Loucy (cell line): ENCODE results near the gene INSRR.

ENCODE experiments used
- H2AFZ ChIP-seq: fragments of 200-600 bp; sonication (generic); 2 replicates; pipeline ENCODE4 v1.6.0; 2016; ENCODE audit warnings: antibody characterized with exemption, mild to moderate bottlenecking, low read length, moderate library complexity
- H3F3A ChIP-seq: fragments of 200-600 bp; 2 replicates; pipeline ENCODE4 v1.6.0; 2016; ENCODE audit warnings: antibody characterized with exemption, low read depth, mild to moderate bottlenecking
- H3K27me3 ChIP-seq: fragments of 200-600 bp; sonication (generic); 2 replicates; pipeline ENCODE4 v1.6.1; 2014; ENCODE audit warnings: low read length, mild to moderate bottlenecking; ENCODE audit not compliant: insufficient read depth, poor library complexity, severe bottlenecking
- H3K36me3 ChIP-seq: fragments of 200-600 bp; sonication (generic); 2 replicates; pipeline ENCODE4 v1.6.1; 2016; ENCODE audit warnings: low read length; ENCODE audit not compliant: insufficient read depth
- H3K4me1 ChIP-seq: fragments of 200-600 bp; sonication (generic); 2 replicates; pipeline ENCODE4 v1.5.1; 2014; ENCODE audit warnings: low read length, mild to moderate bottlenecking; ENCODE audit not compliant: insufficient read depth, poor library complexity, severe bottlenecking
- H3K4me2 ChIP-seq: fragments of 200-600 bp; sonication (generic); 2 replicates; pipeline ENCODE4 v1.6.0; 2014; ENCODE audit warnings: antibody characterized with exemption, low read length, low read depth, mild to moderate bottlenecking; ENCODE audit not compliant: poor library complexity, severe bottlenecking
- H3K4me3 ChIP-seq: fragments of 200-600 bp; sonication (generic); 2 replicates; pipeline ENCODE4 v1.5.1; 2014; ENCODE audit warnings: low read length, mild to moderate bottlenecking, mixed read lengths; ENCODE audit not compliant: poor library complexity, severe bottlenecking
- H3K79me2 ChIP-seq: fragments of 200-600 bp; sonication (generic); 2 replicates; pipeline ENCODE4 v1.6.1; 2014; ENCODE audit warnings: low read length; ENCODE audit not compliant: insufficient read depth
- H3K9ac ChIP-seq: fragments of 200-600 bp; sonication (generic); 2 replicates; pipeline ENCODE4 v1.6.0; 2014; ENCODE audit warnings: mild to moderate bottlenecking, low read depth, low read length, moderate library complexity; ENCODE audit not compliant: poor library complexity, severe bottlenecking
- H3K9me2 ChIP-seq: fragments of 200-600 bp; sonication (generic); replicated peaks from 2 replicates; pipeline ENCODE4 v1.6.1; 2016; ENCODE audit warnings: low read depth, low read length, mixed read lengths
- H3K9me3 ChIP-seq: fragments of 200-600 bp; sonication (generic); 2 replicates; pipeline ENCODE4 v1.6.1; 2014; ENCODE audit warnings: mild to moderate bottlenecking, antibody characterized with exemption, low read length, low read depth; ENCODE audit not compliant: insufficient read depth
- H4K20me1 ChIP-seq: fragments of 200-600 bp; sonication (generic); 2 replicates; pipeline ENCODE4 v1.6.0; 2014; ENCODE audit warnings: antibody characterized with exemption, low read length, mild to moderate bottlenecking; ENCODE audit not compliant: insufficient read depth, poor library complexity, severe bottlenecking
- EZH2phosphoT487 ChIP-seq: fragments of 200-600 bp; IDR thresholded peaks from 2 replicates; pipeline ENCODE4 v1.6.1; 2018; ENCODE audit warnings: antibody characterized with exemption, mild to moderate bottlenecking, moderate library complexity, borderline replicate concordance
- TF ChIP-seq, protein P1 (sequence below): fragments of 200-600 bp; sonication (generic); conservative IDR thresholded peaks from 2 replicates; pipeline ENCODE4 v1.5.1; 2014; ENCODE audit warnings: mild to moderate bottlenecking, antibody characterized with exemption, low read length

The INSRR gene

DNA sequence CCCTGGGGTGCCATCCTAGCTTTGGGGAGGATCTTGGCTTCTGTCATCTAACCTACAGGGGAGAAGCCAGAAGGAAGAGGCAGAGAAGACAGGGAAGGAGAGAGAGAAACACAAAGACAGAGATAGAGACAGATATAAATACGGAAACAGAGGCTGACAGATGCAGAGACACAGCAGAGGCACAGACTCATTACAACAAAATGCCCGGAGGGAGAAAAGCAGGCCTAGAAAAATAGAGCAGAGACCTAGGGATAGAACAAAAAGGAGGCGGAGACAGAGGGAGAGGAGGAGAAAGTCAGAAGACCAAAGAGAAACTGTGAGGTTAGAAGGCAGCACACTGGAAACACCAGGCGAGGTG lies 36.5 kb upstream of the INSRR start:
- no peaks in the 10 kb centered on the region for H3K9me2 ChIP-seq
- H3K4me2 ChIP-seq: no peak overlapping the region
- no peaks in the 10 kb centered on the region for H3K9me3 ChIP-seq
- no peak overlapping the region for H3K9ac ChIP-seq
- no peaks in the 10 kb centered on the region for H3K27me3 ChIP-seq
- no peak overlapping the region for H3K4me3 ChIP-seq
- no peaks in the 10 kb centered on the region for H3F3A ChIP-seq
- H3K79me2 ChIP-seq: no peaks in the 10 kb centered on the region
- H2AFZ ChIP-seq: no peak overlapping the region
- no peaks in the 10 kb centered on the region for H4K20me1 ChIP-seq
- no peaks in the 10 kb centered on the region for H3K4me1 ChIP-seq
- H3K36me3 ChIP-seq: no peaks in the 10 kb centered on the region
- no peak for TF ChIP-seq EZH2phosphoT487
- TF ChIP-seq, protein P1, sequence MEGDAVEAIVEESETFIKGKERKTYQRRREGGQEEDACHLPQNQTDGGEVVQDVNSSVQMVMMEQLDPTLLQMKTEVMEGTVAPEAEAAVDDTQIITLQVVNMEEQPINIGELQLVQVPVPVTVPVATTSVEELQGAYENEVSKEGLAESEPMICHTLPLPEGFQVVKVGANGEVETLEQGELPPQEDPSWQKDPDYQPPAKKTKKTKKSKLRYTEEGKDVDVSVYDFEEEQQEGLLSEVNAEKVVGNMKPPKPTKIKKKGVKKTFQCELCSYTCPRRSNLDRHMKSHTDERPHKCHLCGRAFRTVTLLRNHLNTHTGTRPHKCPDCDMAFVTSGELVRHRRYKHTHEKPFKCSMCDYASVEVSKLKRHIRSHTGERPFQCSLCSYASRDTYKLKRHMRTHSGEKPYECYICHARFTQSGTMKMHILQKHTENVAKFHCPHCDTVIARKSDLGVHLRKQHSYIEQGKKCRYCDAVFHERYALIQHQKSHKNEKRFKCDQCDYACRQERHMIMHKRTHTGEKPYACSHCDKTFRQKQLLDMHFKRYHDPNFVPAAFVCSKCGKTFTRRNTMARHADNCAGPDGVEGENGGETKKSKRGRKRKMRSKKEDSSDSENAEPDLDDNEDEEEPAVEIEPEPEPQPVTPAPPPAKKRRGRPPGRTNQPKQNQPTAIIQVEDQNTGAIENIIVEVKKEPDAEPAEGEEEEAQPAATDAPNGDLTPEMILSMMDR: no peak

DNA sequence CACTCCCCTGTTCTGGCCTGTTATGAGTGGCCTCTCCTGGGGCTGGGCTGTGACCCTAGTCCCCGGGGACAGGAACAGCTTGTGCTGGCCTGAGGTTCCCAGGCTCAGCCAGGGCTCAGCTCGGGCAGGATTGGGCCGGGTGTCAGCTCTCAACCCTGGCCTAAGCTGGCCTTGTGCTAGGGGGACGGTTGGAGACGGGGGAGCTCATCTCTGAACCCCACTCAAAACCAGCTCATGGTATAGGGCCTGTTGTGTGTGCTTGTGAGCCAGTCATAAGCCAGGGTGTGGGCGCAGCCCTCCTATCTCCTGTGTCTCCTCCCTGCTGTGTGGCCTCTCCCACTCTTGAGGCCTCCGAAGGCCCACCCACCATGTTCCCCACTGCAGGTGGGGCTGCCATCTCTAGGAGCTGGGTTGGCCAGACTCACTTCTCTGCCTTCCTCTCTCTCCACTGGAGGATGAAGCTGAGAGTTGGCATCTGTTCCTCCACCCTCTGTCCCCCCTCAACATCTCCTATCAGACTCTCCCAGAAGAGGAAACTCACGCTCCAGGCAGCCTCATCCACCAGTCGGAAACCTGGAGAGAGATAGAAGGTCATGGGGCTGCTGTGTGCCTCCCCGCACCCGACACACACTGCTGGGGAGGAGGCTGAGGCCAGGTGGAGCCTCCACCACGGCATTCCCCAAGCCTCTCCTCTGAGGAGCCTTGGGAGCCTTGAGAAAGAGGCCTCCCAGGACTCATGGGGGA lies 36.0 kb upstream of the INSRR start:
- H3K4me2 ChIP-seq: no peak overlapping the region

DNA sequence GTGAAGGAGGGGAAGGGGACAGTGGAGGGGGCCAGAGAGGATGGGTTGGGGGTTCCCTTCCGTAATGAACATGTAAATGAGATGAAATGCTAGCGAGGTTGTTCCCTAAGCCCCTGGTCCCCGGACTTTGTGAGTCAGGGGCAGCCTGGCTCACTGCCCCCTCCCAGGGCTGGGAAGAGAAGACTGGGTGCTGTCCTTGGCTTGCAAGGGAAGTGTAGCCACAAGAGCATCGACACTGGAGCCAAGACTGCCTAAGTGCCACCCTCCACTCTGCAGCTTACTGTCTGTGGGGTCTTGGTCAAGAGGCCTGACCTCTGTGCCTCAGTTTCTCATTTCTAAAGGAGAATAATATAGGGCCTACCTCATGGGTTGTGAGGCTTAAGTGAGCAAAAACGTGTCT lies 35.1 kb upstream of the INSRR start:
- Histone ChIP-seq H3K4me1 (no peaks in the 10 kb centered on the region), H2AFZ (no peak overlapping the region), H3K36me3 (no peaks in the 10 kb centered on the region), H4K20me1 (no peaks in the 10 kb centered on the region), H3K4me2 (no peak overlapping the region), H3K9me2 (no peaks in the 10 kb centered on the region), H3K4me3 (no peak overlapping the region), H3F3A (no peaks in the 10 kb centered on the region), H3K9me3 (no peaks in the 10 kb centered on the region), H3K9ac (no peak overlapping the region), H3K27me3 (no peaks in the 10 kb centered on the region), H3K79me2 (no peaks in the 10 kb centered on the region)
- TF ChIP-seq, protein P1: no peak
- no peak for TF ChIP-seq EZH2phosphoT487

More for the DNA sequence above, 36.0 kb upstream of the INSRR start:
- no peak overlapping the region for H3K9ac ChIP-seq
- H3K79me2 ChIP-seq: no peaks in the 10 kb centered on the region
- no peak overlapping the region for H3K4me3 ChIP-seq
- TF ChIP-seq, protein P1: no peak
- TF ChIP-seq EZH2phosphoT487: no peak
- no peaks in the 10 kb centered on the region for H3F3A ChIP-seq
- H3K4me1 ChIP-seq: no peaks in the 10 kb centered on the region
- H3K27me3 ChIP-seq: no peaks in the 10 kb centered on the region
- no peaks in the 10 kb centered on the region for H4K20me1 ChIP-seq
- no peaks in the 10 kb centered on the region for H3K9me2 ChIP-seq
- H3K36me3 ChIP-seq: no peaks in the 10 kb centered on the region
- no peaks in the 10 kb centered on the region for H3K9me3 ChIP-seq
- H2AFZ ChIP-seq: no peak overlapping the region
